ENCODE measurements around the gene TNFAIP3.

TNFAIP3 gene

GRCh38 chr6:137871831-137872454, 4.9 kb downstream of the TNFAIP3 start:
- no peak for DNase-seq (ENCODE audit: extremely low read depth, low read depth)
- no peak for TF ChIP-seq CTCF (IDR thresholded peaks at IDR 0.05; ENCODE audit: low read depth, low read length)

- no peak for DNase-seq (ENCODE audit: extremely low read depth, low read depth)
- TF ChIP-seq CTCF (IDR thresholded peaks at IDR 0.05; ENCODE audit: low read depth, low read length): no peak
Measured at GRCh38 chr6:137872581-137873115, 5.6 kb downstream of the TNFAIP3 start.

GRCh38 chr6:137873273-137873762, 6.3 kb downstream of the TNFAIP3 start:
- DNase-seq (ENCODE audit: extremely low read depth, low read depth): peak; percentile 81
- no peak for TF ChIP-seq CTCF (IDR thresholded peaks at IDR 0.05; ENCODE audit: low read depth, low read length)

GRCh38 chr6:137874204-137875057, 7.4 kb downstream of the TNFAIP3 start:
- no peak for TF ChIP-seq CTCF (IDR thresholded peaks at IDR 0.05; ENCODE audit: low read depth, low read length)
- DNase-seq (ENCODE audit: extremely low read depth, low read depth): no peak

GRCh38 chr6:137875058-137875520, 8.0 kb downstream of the TNFAIP3 start:
- no peak for TF ChIP-seq CTCF (IDR thresholded peaks at IDR 0.05; ENCODE audit: low read depth, low read length)
- no peak for DNase-seq (ENCODE audit: extremely low read depth, low read depth)

GRCh38 chr6:137875606-137876005, 8.5 kb downstream of the TNFAIP3 start:
- no peak for TF ChIP-seq CTCF (IDR thresholded peaks at IDR 0.05; ENCODE audit: low read depth, low read length)
- no peak for DNase-seq (ENCODE audit: extremely low read depth, low read depth)

GRCh38 chr6:137876547-137876946, 9.5 kb downstream of the TNFAIP3 start:
- no peak for DNase-seq (ENCODE audit: extremely low read depth, low read depth)
- no peak for TF ChIP-seq CTCF (IDR thresholded peaks at IDR 0.05; ENCODE audit: low read depth, low read length)
